Right lung (tissue), 10 donors: ENCODE measurements around the gene OR52W1. TPM values are rescaled to one million over a fixed set of nuclear protein-coding genes. Genes with fewer than 3 reads are reported as not detected.

Source experiments
- DNase-seq, 2 donors: peaks; one replicate each; pipeline ENCODE4 v3.0.0-alpha.2; 2013
- long read RNA-seq, 8 donors: transcript quantifications; one replicate each; lab custom pipeline, GENCODE V29; 2026
- polyA plus RNA-seq, 5 donors: library from polyadenylated mRNA; unstranded; fragments of 120-200 nt; gene quantifications; one replicate each; pipeline versions ENCODE4 v1.2.1 to v1.2.3, GENCODE V29; 2013; ENCODE audit warnings: inconsistent platforms in 1 of 5, low replicate concordance in 1 of 5; ENCODE audit not compliant: insufficient read length in 5 of 5, insufficient read depth in 1 of 5

The OR52W1 gene, protein sequence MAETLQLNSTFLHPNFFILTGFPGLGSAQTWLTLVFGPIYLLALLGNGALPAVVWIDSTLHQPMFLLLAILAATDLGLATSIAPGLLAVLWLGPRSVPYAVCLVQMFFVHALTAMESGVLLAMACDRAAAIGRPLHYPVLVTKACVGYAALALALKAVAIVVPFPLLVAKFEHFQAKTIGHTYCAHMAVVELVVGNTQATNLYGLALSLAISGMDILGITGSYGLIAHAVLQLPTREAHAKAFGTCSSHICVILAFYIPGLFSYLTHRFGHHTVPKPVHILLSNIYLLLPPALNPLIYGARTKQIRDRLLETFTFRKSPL
- under 1 TPM in 1 of 5 donors, not detected in 4; 0.22 TPM for polyA plus RNA-seq
- long read RNA-seq, donor 1 = 0 reads
- long read RNA-seq, donor 2 = 0 reads
- long read RNA-seq, donor 3 = 0 reads
- long read RNA-seq, donor 4 = 0 reads
- long read RNA-seq, donor 5 = 0 reads
- long read RNA-seq, donor 6 = 0 reads
- long read RNA-seq, donor 7 = 0 reads
- long read RNA-seq, donor 8 = 0 reads

- DNase-seq = no peak
These were observed at the start of gene OR52W1 for GRCh38 chr11:6199174-6199810. TSS of gene OR52W1 (plus strand) at chr11:6199224. CDS start at chr11:6199224, 0 bp downstream.

GRCh38 chr11:6151117-6151516, 47.9 kb upstream of the OR52W1 start:
- DNase-seq = no peak

GRCh38 chr11:6152126-6152525, 46.9 kb upstream of the OR52W1 start:
- DNase-seq = no peak

DNA sequence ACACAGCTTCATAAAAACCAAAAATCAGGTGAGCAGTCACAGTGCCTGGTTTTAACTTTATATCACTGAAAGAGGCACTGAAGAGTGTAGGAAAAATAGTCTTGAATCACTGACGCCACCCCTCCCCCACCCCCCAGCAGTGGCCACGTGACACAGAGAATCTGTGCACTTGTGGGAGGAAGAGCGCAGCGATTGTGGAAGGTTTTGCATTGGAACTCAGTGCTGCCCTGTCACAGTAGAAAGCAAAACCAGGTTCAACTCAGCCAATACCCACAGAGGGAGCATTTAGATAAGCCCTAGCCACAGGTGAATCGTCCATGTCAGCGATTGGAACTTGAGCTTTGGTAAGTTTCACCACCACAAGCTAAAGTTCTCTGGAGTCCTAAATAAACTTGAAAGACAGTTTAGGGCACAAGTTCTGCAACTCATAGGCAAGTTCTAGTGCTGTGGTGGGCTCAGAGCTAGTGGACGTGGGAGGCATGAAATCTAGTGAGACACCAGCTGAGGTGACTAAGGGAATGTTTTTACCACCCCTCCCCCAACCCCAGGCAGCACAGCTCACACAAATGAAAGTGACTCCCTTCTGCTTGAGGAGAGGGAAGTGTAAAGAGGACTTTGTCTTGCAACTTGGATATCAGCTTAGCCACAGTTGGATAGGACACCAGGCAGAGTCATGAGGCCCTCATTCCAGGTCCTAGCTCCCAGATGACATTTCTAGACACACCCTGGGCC, 42.2 kb upstream of the OR52W1 start:
- no peak for DNase-seq

GRCh38 chr11:6170226-6170625, 28.8 kb upstream of the OR52W1 start, which contains the start of gene OR52B2:
TSS of gene OR52B2 (minus strand) at chr11:6170326. CDS start at chr11:6170326, 0 bp downstream.
- DNase-seq = no peak

GRCh38 chr11:6175440-6175839, 23.6 kb upstream of the OR52W1 start:
- DNase-seq = no peak

DNA sequence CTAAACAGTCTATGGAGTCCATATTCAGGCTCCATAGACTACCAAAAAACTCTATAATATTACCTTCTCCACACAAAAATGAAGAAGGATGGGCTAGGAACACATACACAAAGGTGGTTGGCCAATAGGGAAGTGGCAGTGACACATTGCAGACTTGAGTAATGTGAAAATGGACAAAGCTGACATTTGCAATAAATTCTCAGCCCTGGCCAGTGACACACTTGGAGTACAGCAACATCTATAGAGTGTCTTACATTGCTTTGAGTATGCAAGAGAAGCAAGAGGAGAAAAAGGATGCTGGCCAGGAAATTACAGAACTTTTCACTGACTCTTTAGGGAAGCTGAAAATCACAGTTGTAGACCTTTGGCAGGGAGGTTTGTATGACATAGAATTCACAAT, 7.3 kb upstream of the OR52W1 start:
- no peak for DNase-seq

DNA sequence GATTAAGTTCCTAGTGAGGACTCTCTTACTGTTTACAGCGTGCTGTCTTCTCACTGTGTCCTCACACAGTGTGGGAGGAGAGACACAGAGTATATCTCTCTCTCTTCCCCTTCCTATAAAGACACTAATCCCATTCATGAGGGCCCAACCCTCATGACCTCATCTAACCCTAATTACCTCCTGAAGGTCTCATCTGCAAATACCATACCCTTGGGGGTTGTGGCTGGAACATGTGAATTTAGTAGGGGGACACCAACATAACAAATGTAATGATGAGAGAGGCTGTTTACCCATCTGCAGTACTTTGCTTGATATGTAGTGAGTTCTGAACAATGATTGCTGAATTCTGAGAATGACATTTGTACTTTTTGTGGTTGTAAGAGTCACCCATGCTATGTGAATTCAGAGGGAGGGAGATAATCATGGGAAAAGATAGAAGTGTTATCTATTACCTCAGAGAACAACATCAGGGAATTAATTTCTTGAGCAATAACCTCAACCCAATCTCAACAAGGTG, 4.9 kb upstream of the OR52W1 start:
- no peak for DNase-seq

DNA sequence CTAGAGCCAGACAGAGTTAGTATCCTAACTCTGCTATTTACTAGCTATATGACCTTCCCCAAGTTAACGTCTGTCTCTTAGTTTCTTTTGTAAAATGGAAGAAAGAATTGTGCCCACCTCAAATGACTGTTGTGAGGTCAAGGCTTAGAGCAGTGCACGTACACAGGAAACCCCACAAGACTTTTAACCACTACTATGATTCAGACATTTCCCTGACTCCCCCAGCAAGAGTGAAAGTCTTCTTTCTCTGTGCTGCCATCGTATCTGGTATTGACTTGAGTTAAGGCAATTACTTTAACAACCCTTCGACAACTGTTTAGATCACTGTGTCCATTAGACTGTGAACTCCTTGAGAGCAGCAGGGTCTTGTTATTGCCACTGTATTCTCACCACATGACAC, 2.6 kb upstream of the OR52W1 start:
- no peak for DNase-seq

GRCh38 chr11:6197466-6198200, 1.4 kb upstream of the OR52W1 start:
- DNase-seq = no peak

DNA sequence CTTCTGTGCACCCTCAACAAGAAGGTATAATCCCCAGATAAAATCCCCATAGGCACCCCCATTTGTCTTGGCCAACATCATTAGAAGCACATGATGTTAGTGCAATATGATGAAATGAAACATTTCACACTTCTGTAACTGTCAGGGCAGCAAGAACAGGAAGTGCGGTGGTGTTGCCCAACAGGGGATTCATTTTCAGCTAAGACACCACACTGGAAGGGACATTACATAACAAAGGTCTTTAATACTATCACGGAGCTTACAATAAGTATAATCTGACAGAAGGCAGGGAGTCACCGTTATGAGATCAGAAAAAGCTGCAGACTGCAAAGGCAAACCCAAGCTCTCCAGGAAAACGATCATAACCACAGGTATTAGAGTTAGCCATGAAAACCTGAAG, 2.0 kb downstream of the OR52W1 start:
- DNase-seq = peak; percentile 2

DNA sequence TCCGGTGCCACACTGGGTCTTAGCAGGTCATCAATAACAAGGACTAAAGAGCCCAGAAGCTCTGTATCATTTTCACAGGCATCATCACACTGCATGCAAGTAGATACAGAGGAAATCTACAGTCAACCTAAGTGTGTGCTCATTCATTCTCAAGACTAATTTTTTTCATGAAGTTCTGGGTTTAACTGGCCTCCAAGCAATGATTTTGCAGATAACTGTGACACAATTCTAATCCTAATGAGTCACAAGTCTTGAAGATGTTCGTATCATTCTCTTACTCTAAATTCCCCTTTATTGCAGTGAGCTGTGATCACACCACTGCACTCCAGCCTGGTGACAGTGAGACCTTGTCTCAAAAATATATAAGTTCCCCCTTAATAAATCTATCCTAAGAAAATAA, 2.5 kb downstream of the OR52W1 start:
- no peak for DNase-seq

- no peak for DNase-seq
These were observed 3.0 kb downstream of the OR52W1 start for GRCh38 chr11:6202041-6202440.

DNA sequence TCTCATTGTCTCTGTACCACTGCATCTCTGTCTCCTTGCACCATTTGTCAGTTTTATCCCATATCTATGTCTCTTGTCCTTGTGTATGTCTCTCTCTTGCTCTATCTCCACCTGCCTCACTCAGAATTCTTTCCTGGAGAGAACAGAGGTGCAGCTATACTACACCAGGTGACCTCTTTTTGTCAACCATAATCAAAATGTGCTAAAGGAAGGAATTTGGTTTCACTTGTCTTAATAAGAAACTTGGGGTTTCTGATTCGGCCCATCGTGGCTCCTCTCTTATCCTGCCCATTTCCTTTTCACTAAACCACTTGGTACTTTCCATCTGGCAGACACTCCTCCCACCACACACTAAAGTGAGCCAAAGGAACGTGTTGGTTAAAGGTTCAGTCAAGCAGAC, 4.3 kb downstream of the OR52W1 start:
- DNase-seq = no peak

DNA sequence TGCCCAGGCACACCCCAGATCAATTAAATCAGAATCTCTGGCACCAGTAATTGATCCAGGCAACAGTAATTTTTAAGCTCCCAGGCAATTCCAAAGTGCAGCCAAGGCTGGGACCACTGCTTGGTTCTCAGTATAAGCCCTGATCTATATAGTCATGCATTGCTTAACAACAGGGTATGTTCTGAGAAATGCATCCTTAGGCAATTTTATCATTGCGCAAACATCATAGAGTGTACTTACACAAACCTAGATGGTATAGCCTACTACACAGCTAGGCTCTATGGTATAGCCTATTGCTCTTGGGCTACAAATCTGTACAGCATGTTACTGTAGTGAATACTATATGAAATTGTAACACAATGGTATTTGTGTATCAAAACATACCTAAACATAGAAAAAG, 5.7 kb downstream of the OR52W1 start:
- no peak for DNase-seq

DNA sequence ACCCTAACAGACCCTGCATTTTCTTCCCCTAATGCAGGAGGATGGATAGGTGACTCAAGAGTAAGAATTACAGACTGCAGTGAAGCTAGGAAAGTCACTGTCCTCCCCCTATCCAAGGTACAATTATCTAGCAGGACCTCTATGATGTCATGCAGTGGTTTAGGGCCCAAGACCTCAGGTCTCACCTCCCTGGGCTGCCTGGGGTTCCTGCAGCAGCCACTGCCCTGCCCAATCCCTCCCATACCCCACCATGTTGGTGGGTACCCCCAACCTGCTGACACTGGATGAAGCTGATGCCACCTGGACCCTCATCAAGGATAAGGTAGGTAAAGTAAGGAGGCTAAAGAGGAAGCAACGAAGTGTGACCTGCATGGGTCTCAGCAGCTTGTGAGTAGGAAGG, 6.3 kb downstream of the OR52W1 start, which contains the start of gene C11orf42:
TSS of gene C11orf42 (plus strand) at position 192 of the 400 bp plus-strand sequence. CDS start at position 251, 59 bp downstream.
- no peak for DNase-seq

- DNase-seq = no peak
These were observed 7.6 kb downstream of the OR52W1 start for GRCh38 chr11:6206456-6207180.

- DNase-seq = no peak
These were observed 10.8 kb downstream of the OR52W1 start for GRCh38 chr11:6209801-6210200.

DNA sequence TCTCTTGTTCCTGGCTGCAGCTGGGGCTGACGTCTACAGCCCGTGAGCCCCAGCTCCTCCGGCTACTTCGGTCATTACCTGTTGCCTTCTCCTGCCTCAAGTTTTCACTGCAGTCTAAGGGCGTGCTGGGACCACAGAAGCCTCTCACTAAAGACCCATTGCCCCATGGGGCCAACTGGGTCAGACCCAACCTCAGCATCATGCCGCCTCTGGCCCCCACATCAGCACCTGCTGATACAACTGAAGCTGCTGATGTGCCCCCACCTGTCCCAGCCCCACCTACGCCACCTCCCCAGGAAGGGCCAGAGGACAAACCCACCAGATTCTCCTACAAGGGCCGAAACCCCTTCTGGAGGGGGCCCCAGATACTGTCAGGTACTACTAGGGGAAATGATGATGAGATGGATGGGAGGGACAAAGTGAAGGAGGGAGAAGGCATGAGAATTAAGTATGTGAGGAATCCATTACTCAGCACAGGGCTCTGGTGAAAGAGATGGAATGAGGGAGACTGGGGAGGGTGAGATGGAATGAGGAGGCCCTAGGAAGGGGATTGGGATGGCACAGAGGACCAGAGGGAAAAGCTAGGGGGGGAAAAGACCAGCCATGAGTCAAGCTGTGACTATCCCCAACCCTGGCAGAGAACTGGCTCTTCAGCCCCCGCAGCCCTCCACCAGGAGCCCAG, 11.4 kb downstream of the OR52W1 start:
- no peak for DNase-seq

DNA sequence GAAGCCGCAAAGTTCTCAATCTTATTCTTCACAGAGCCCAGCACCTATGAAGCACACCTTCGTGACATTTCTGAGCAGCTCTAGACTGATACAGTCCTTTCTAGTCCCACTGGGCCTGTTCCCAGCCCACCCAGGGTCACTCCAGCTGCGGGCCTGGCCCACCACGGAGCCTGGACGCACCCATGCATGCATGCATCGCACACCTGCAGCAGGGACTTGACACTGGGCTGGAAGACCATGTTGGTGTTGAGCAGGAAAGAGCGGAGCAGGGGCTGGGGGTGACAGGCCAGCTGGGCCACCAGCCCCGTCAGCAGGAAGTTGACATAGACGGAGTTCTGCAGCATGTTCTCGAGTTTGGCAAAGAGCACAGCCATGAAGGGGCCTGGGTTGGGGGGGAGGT, 15.5 kb downstream of the OR52W1 start:
- DNase-seq = no peak
